Medulla oblongata (tissue), 1 donor: ENCODE results near the gene NTN4.
"Not testable (repeated sequence)": the region's sequence is repeated elsewhere in the genome, so short reads cannot be mapped to it uniquely, and the experiment has no call there.

Experiments
- DNase-seq: peaks from one replicate; pipeline ENCODE4 v3.0.0-alpha.2; 2015; ENCODE audit errors: extremely low spot score

Gene NTN4

DNA sequence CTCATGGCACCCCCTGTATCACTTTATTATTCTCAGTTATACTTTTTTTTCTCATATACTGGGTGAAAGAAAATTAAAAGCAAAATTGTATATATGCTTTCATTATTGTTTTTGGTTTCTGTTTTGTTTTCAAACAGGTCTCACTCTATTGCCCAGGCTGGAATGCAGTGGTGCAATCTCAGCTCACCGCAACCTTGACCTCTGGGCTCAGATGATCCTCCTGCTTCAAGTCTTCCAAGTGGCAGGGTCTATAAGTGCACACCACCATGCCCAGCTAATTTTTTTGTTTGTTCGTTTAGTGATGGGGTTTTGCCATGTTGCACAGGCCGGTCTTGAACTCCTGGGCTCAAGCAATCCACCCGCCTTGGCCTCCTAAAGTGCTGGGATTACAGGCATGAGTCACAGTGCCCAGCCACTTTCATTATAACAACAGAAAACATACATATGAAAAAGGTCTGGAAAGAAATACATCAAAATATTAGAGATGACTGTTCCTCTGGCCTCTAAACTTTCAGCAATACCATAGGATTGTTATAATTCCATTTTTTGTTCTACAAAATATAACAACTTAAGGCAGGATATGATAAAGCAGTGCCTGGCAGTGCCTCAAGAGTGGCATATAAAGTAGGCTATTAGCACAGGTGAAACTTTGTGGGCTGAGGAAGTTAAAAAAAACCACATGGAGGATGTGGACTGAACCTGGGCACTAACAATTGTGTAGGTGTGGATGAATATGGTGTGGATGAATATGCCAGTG lies 5.8 kb upstream of the NTN4 start:
- DNase-seq = no peak

DNA sequence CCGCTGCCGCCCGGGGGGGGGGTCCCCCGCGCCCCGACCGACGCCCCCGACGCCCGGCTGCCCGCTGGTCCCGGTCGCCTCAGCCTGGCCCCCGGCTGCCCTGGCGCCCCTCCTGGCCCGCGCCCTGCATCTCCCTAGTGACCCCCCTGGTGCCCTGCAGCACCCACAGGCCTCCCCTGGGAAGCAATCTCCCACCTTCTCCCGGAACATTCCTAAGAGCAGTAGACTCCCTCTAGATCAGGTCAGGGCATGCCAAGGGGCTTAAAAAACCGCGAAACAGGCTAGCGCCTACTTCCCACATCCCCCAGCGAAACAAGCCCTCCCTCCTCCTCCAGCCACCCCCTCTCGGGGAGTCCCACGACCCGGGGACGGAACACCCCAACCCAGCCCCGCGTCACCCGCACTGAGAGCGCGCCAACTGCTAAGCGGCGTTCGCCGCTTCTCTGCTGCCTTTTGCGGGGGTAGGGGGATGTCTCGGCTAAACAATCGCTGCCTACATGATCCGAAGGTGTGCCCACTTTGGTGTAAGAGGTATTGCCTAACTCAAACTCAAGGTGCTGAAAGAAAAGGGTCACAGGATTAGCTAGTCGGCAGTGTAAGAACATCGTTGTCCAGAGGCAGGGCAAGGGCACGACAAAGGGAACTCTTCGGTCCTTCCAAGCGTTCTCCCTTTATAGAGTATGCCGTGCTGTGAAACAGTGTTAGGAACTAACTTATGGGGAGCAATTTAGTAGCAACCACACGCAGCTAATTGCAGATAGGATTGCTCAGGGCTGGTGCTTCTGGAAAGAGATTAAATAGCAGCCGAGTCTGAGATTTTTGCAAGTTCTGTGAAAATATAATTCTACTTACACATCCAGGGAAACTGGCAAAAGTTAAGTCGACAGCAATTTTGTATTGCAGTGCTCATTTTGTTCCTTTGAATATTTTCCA lies 619 bp upstream of the NTN4 start:
- peak; percentile 23 for DNase-seq

DNA sequence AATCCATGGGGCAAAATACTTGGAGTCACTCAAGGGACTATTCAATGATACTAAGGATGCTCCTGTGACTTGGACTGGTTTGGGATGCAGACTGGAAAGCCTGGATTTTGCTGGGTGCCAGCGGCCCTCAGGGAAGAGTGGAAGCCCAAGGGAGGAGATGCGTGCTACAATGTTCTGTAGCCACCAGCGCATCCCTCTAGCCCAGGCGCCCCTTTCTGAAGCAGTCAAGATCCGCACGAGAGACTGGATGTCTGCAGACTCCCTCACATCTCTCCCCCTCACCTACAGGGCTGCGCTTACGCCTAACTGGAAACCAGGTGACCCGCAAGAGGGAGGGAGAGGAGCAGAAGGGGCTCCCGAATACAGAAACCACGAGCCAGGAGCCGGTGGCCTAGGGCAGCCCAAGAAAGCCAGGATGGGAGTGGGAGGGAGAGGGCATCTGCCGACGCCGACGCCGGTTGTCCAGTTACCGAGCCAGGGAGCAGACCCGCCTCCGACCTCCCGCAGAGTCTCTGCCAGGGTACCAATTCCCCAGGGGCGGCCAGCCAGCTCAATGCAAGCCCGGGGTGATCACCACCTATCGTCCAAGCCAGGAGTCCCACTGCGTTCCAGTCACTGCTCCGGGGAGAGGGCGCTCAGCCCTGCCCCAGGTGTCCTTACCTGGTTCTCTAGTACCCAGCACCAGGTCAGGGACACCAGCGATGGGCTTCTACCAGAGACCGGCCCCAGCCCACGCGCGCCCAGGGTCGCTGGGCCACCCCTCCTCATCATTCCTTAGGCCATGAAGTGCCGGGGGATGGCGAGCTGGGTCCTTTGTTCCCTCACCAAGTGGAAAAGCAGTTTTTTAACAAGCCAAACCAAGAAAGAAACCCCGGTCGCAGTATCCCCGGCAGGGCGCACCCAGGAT lies 1.2 kb downstream of the NTN4 start:
- no peak for DNase-seq

DNA sequence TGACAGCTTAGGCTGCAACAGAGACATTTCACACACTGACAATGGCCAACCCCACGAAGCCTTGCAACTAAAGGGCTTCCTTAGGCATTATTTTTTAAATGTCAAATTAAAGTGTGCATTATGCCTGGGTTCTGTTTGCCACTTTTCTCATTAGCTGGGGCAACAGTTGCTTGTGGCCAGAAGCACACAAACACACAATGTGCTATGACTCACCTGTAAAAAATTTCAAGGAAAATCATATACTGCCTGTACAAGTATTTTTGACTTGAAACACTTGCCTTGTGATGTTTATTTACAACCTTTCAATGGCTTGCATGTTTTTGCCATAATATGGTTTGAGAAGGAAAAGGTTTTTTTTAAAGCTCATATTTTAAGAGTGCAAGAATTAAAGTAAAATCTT lies 1.9 kb downstream of the NTN4 start:
- no peak for DNase-seq

DNA sequence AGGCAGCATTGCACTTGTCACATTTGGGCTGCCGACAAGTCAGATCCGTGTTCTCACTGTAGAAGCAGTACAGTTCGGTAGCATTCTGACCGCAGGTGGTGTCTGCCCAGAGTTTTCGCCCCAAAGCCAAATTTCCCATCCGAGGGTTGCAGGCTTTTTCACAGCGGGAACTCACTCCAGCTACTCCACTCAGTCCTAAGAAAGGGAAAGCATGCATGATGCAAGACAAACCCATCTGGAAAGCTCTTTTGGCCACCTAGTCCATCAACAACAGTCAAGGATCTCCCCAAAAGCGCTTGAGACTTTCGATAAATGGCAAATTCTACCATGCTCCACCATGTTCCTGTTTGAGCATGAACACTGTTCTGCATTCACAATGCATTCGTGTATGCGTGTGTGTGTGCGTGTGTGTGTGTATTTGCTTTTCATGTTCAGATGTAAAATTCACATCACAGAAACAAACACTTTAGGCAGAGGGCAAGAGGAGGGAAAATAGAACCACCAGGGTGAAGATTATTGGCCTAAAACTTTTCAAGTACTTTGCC lies 3.2 kb downstream of the NTN4 start:
- no peak for DNase-seq

DNA sequence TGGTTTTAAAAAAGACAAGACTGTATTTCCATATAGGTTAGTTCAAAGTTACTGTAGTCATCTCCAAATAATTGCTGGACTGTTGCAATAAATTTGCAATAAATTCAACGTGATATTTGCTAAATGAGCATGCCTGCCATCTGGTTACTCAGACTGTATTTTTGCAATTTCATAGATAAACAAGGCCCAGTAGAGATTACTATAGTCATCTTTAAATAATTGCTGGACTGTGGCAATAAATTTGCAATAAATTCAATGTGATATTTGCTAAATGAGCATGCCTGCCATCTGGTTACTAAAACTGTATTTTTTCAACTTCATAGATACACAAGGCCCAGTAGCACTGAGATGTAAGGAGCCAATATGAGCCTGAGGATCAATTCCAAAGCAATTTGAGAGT lies 5.6 kb downstream of the NTN4 start:
- no peak for DNase-seq

DNA sequence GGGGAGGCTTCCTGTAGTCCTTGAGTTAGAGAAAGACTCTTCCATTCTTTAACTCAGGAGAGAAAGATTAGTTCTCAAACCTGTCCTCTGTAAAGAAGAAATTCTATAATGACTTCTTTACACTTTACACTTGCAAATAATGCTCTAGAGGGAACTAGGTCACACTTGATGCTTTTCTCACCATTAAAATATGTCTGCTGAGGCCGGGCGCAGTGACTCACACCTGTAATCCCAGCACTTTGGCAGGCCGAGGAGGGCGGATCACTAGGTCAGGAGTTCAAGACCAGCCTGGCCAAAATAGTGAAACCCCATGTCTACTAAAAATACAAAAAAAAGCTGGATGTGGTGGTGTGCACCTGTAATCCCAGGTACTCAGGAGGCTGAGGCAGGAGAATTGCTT lies 6.3 kb downstream of the NTN4 start:
- DNase-seq = no peak

DNA sequence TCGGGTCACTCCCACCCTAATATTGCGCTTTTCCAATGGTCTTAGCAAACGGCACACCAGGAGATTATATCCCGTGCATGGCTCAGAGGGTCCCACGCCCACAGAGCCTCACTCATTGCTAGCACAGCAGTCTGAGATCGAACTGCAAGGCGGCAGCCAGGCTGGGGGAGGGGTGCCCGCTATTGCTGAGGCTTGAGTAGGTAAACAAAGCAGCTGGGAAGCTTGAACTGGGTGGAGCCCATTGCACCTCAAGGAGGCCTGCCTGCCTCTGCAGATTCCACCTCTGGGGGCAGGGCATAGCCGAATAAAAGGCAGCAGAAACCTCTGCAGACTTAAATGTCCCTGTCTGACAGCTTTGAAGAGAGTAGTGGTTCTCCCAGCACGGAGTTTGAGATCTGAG lies 15.1 kb downstream of the NTN4 start:
- DNase-seq = not testable (repeated sequence)

DNA sequence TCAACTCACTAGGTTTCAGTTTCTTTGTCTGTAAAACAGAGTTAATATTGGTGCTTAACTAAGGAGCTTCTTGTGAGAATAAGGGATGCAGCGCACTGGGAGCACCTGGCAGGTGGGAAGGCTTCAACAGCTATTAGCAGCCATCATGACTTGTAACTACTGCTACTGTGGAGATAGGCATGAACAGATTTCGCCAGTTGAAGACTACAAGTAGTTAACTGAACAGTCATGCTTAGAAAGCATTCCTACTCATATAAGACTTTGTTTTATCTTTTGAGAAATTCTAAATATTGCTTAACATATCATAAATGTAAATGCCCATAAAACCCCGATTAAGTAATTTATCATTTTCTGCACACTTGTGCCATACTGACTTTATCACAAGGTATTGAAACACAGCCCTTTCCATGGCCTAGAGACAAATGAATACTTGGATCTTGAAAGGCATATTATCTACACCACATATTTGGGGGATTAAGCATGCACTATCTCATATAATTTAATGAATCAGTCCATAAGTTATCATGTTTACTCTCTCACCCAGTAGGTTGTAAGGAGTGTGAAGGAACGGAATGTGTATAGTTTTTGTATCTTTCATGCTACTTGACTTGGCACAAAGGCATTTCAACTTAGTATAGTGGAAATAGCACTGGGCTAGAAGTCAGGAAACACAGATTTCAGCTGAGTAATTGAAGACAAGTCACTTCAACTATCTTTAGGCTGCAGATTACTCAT lies 16.1 kb downstream of the NTN4 start:
- no peak for DNase-seq

DNA sequence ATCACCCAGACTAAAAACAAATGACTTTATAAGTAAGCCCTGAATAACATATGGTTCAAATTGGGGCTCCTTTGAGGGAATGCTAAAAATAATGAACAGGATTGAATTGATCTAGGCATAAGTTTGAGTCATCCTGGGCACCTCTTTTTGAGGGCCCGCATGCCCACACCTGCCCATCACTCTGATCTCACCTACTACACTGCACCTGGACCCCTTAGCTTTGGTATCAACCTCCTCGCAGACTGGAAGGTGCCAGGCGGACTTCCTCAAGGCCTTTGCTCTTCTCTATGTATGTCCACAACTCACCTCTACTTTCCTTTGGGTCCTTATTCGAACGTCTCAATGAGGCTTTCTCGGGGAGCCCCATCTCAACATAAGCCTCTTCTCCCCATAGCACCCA lies 17.2 kb downstream of the NTN4 start:
- DNase-seq = no peak

DNA sequence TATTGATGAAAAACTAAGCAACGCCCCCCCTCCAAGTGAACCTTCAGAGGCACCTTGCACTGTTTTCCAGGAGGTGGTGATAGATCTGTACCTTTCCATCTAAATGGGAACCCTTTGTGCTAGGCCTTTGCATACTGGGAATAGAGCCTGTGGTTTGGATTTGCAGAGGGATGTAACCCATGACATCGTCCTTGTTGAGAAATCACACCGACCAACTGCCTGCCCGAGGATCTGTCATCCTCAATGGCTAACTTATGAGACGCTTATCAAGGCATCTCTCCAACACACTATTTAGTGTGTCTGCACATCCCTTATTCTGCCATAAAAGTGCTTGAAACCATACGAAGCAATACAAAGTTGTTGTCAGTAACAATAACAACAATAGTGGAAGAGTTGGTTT lies 22.9 kb downstream of the NTN4 start:
- DNase-seq = no peak

DNA sequence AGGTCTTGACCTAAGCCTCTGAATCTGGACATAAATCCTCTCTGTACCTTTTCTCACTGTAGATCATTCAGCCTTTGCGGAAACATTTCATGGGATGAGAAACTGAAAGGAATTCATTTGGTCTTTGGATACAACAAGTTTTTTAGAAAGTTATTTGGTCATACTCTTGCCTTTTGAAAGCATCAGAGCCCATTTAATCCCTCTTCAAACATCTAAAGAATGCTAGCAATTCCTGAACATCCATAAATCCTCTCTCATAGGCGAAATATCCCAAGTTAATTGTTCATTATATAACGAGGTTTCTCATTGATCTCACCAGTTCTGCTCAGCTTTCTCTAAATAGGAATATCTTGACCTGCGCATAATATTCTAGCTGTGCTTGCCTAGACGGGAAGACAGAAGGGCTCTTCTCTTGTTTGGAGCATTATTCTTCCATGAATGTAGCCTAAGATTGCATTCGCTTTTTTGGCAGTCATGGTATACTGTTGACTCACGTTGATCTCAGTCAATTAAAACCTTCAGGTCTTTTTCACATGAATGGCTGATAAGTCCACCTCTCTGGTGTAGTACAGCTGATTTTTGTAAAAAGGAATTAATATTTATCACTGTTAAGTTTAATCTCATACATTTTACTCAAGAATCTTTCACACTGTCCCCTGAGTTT lies 24.1 kb downstream of the NTN4 start:
- DNase-seq = no peak

DNA sequence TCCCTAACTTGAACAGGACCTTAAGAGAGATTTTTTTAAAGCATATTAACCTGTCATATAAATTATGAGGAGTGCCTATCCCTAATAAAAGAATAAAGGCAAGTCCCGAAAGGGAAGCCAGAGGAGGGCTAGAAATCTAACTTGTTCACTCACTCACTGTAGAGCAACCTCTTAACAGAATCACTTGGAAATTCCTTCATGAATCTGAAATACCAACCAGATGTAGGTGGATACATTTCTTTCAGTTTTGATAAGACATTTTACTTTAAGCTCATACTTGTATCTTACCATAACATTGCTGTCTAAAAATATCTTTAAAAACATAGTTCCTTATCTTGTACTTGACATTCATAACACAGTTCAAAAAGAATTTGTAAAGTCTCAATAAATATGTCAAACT lies 25.7 kb downstream of the NTN4 start:
- DNase-seq = no peak

DNA sequence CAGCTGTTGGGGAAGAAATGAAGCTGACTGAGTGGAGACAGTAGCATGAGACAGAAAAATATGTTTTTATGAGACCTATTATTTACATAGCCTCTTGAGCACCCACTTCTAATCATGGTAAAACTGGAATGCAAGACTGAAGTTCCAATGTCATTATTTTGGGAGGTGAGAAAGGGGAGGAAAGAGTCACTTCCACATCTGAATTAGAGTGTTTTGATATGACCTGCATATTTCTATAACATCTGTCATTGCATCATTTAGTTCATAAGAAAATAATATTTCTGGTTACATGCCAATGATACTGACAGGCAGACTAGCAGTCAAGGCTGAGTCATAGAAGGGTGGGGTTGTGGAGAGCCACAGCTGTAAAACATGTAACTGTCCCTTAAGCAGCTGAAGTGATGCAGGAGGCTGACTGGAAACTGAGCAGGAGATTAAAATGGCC lies 26.7 kb downstream of the NTN4 start:
- no peak for DNase-seq

DNA sequence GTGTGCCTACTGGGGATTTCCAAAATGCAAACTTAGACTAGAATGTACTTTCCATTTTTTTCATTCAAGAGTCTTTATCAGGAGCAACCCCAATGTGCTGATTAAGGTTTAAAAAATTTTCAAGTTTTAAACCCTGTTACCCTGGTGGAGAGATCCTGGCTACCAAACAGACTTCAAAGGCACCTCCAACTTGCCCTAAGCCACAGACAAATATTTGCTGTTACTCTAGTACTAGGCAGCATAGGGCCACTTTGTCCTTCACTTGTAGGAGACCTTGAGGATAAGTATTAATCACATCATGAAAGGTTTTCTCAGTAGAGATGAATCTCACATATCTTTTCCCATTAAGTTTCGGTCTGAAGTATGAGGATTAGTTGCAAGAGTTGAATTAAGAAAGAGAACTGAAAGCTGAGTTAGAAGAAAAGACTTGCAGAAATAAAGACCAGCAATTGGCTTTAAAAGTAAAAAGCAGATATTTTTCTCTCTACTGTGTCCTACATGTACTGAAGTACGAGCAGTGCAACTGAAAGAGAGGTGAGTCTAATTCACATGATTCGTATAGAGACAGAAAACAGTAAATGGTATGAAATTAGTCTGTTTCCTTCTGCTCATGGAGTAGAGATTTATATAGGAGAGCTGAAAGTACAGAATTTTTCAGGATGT lies 28.3 kb downstream of the NTN4 start:
- DNase-seq = no peak

DNA sequence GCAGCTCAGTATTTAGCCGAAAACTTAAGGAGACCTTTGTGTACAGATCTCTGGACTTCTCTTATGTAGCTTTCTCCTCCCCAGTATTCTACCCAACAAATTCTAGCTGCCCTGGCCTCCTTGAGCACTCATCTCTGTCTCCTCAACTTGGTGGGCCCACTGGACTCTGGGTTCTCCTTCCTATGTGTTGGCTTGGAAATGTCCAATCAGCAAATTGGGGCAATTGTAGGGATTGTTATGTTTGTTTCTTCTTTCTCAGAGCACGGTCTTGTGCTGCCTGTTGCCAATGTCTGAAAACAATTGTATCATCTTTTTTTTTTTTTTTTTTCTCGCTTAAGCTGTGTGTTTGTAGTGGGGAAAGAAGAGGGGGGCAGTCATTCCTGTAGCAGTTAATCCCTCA lies 30.2 kb downstream of the NTN4 start:
- no peak for DNase-seq

DNA sequence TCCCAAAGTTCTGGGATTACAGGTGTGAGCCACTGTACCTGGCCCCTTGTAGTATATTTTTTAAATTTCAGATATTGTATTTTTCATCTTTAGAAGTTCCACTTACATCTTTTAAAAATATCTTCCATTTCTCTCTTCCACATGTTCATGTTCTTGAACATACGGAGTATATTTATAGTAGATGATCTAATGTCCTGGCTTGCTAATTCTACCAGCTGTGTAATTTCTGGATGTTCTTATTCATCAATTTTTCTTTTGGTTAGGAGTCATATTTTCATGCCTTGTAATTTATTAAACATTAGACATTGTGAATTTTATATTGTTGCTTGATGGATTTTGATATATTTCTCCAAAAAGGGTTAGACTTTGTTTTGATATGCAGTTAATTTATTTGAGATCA lies 30.8 kb downstream of the NTN4 start:
- no peak for DNase-seq

DNA sequence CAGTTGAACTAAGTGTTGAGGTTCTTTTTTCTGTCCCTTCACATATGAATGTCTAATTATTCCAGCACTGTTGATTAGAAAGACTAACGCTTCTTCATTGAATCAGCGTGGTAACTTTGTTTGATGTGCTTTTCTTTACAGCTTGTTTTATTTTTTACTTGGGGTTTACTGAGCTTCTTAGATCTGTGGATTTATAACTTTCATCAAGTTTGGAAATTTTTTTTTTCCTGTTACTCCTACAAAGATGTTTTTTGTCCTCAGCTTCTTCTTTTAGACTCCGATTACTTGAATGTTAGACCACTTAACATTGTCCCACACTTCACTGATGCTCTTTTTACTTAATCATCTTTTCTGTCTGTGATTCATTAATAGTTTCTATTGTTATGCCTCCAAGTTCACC lies 31.5 kb downstream of the NTN4 start:
- no peak for DNase-seq

DNA sequence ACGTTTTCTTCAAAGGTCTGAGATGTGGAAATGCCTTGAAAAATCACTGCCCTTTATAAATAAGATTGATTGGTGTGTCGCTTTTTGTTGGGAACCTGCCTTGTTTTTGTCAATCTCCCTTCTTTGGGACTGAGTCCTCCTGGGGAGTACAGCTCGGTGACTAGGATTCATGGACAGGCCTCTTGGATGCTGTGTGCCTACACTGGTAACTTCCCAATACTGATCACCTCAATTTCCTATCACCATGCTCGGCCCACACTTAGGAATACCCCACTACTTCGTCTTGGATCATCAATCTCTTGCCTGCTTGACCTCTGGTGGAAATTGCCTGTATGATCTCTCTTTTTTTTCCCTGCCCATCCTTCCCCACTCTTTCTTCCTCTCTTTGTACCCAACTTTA lies 34.2 kb downstream of the NTN4 start:
- DNase-seq = no peak
